ENCODE results near the gene NDUFA11.

Gene NDUFA11

GRCh38 chr19:5905114-5905778 lies 1.7 kb upstream of the NDUFA11 start:
- no peak for DNase-seq

DNA sequence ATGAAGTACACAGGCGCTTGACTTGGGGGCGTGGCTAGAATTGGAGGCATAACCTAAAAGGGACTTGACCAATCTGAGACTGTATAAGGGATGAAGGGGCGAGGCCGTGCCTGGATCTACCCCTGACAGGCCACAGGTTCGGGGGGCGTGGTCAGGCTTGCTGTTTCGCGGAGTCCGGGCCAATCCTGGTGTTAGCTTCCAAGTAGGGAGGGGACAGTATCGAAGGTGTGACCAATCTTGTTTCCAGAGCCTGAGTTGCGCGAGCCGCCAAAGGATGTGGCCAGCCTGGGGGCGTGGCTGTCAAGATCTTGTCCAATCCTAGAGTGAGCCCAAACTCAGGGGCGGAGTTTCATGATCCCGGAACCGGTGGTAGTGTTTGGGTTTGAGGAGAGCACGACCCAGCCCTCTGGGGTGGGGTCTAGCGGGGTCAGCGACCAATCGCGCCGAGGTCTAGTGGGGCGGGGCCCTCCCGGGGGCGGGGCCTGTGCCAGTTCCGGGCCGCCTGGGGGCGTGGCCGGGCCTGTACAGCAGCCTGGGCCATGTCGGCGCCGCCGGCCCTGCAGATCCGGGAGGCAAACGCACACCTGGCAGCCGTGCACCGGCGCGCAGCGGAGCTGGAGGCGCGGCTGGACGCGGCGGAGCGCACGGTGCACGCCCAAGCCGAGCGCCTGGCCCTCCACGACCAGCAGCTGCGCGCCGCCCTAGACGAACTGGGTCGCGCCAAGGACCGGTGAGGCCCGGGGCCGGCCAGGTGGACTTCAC lies 943 bp upstream of the NDUFA11 start, which contains the start of gene VMAC:
Gene VMAC (plus strand): TSS at position 521 of the 762 bp plus-strand sequence. CDS start 19 bp downstream, at position 540.
- DNase-seq: peak; percentile 100

GRCh38 chr19:5903056-5903623 lies 450 bp downstream of the NDUFA11 start:
- no peak for DNase-seq

GRCh38 chr19:5900976-5901375 lies 2.6 kb downstream of the NDUFA11 start:
- no peak for DNase-seq

DNA sequence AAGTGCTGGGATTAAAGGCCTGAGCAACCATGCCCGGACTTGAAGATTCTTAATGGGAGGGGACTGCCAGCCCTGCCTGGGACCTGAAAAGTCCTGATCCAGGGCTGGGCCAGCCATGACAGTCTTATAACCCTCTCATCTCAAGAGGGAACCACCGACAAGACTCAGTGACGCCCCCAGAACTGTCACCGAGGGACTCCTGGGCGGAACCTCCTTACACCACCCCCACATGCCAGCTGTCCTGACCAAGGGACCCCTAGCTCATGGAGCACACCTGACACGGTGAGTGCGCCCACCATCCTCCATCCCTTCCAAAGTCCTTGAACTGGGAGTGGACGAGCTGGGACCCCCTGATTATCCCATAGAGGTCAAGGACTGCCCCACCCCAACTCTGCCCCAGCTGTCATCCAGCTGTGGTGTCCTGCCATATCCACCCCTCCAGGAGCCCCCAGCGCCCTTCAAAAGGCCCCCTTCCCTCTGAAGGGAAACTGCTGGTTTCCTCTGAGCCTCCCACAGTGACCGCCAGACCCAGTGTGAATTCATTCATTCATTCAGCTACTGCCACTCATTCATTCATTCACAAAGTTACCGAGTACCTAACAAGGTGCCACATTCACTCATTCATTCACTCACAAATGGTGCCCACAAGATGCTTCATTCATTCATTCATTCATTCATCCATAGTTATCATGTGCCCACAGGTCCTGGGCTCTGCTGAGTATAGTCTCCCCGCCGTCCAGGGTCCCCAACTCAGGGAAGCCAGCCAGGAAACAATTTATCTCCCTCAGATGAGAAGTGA lies 3.7 kb downstream of the NDUFA11 start:
- DNase-seq: no peak

DNA sequence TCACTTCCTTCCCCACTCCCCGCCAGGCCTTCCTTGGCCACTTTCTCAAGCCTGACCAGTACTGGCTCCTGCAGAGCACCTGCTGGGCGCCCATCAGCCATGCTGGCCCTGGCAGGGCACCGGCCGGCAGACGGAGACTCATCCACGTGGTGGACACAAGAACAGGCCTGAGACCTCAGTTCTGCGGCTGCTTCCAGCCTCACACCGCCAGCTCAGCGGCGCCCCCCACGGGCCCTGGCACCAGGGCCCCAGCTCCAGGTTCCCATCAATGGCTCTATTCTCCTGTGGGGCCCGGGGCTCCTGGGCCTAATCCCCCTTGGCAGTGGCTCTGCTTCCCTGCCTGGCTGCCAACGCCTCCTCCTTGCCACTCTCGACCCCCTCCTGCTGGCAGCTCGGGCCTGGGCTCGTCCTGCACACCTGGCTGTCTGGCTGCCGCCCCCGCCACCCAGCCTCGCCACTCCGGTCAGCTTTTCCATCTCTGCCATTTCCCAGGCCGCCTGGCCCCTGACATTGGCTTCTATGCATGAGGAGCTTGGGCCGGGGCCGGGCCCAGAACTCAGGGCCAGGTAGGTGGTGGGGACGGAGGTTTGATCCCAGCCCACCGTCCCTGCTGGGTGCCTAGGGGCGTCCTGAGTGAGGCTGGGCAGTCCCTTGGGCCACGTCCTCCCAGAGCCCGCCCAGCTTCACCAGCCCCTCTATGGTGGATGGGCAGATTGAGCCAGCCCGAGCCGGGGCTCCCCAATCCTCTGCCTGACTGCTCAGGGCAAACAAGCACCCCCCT lies 6.2 kb downstream of the NDUFA11 start:
- no peak for DNase-seq

DNA sequence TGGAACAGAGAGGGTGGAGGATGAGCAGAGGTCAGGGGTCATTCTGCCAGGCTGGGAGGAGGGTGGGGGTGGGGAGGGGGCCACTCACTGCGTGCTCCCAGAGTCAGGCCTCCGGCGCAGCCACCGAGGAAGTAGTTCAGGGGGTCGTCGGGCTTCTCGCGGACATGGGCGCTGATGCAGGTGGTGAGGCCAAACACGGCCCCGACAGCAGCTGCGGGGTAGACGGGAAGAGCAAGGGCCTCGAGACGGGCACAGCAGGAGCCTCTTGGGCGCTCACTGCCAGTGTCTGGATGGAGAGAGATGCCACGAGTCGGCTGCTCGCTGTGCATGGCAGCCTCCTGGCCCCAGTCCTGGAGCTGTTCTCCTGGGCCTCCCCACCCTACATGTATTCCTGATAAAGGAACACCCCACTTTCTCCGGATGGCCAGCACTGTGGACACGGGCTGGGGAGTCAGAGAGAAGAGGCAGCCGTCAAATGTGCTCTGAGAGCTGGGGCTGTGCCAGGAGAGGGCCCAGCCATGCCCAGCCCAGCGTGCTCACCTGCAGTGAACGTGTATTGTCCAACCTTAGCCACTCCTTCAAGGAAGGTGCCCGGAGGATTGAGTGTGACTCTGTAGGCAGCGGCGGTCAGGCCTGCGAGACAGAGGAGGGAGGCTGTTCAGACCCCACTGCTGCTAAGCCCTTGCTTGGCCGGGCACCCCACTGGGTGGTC lies 7.1 kb downstream of the NDUFA11 start:
- no peak for DNase-seq

DNA sequence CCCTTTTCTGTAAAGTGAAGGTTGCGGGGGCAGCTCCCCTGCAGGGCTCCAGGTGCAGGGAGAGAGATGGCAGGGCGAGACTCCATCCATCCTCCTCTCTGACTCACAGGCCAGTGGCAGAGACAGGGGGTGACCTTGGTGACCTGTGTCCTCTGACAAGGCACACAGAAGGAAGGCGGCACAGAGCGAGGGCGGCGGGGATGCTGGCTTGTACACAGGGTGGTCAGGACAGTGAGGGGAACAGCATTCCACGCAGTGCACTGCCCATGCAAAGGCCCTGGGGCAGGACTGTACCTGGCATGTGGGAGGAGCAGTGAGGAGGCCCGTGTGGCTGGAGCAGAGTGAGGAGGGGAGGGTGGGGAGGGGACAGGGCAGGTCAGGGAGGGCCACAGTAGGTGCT lies 7.7 kb downstream of the NDUFA11 start:
- DNase-seq: no peak

DNA sequence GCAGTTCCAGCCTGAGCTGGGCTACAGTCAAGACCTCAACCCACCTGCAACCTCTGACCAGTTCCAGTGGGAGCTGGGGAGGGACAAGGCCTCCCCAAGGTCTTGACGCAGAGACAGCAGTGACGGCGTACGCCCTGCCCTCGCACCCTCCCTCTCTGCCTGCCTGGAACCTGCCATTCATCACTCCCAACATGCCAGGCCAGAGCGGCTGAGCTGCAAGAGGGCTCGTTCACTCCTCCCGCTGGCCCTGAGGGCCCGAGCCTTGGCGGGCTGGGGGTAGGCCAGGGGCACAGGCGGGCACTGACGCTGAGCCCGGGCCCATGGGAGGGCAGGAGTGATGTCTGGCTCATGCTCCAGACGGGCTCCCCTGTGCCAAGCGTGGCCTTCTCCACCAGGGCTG lies 8.2 kb downstream of the NDUFA11 start:
- DNase-seq: no peak

DNA sequence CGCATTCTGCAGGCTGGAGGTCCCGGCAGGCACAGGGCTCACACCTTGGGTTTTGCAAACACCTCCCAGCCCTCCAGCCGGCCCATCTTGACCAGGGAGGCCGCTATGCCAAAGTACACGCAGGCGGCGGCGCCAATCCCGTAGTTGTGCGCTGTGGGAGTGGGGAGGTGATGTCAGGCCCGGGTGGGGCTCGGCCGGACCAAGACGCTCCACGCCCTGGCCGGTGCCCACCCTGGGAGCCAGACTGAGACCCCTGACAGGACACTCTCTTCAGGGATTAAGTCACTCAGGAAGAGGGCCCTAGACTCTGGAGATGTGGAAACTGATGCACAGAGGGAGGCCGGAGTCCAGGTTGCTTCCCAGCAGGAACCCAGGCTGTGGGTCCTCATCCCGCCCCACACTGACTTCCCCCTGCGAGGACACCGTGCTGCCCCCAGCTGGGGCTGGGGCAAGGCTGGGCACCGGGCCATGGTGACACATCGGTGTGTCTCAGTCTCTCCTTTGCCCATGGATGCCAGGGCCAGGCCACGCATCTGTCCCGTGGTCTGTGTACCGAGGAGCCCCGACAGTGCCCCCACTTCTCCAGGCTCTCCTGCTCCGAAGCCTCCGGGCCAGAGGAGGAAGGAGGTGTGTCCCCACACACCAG lies 8.8 kb downstream of the NDUFA11 start:
- no peak for DNase-seq

DNA sequence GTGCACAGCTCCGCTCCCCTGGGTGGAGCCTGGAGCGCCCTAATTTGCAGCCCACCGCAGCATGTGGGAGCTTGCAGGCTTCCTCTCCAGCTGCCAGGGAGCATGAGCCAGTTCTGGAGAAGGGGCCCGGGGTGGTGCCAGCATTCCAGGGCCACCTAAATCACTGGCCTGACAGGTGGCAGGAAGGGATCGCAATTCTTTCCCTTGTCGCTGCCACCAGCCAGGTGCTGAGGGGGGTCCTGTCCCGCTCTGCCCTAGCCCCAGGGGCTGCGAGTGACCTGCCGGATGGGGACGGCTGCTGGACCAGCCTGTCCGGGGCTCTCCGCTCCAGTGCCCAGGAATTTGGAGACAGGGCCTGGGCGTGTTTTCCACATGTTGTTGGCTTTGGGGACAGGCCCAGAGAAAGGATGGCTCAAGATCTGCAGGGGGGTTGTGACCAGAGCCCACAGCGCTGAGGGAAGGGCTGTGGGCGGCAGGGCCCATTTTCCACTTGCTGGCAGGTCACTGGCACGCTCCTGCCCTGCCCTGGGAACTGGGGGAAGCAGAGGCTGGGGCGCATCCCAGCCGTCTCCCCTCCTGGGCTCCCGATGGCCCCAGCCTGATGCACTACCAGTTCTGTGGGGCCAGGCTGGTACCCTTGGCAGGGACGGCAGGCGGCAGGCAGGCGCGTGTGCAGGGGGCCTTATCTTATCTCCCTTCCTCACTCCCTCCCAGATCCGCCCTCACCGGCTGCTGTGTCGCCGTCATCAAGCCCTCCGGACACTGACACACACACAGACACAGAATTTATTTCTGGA lies 9.5 kb downstream of the NDUFA11 start:
- DNase-seq: no peak

DNA sequence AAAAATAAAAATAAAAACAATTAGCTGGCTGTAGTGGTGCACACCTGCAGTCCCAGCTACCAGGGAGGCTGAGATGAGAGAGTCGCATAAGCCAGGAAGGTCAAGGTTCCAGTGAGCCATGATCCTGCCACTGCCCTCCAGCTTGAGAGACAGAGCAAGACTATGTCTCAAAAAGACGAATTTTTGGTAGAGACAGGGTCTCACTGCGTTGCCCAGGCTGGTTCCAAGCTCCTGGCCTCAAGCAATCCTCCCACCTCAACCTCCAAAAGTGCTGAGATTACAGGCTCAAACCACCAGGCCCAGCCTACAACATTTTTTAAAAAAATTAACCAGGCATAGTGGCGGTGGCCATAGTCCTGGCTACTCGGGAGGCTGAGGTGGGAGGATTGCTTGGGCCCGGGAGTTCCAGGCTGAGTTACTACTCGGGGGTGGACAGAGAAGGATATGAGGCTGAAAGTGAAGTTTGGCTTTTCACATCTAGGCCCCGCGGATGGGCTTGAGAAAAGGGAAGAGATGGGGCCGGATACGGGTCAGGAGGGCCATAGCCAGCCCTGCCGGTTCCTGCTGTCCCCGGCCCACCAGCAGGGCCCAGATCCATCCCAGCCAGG lies 10.2 kb downstream of the NDUFA11 start:
- no peak for DNase-seq

- no peak for DNase-seq
These were observed 10.8 kb downstream of the NDUFA11 start for GRCh38 chr19:5892772-5893275.

DNA sequence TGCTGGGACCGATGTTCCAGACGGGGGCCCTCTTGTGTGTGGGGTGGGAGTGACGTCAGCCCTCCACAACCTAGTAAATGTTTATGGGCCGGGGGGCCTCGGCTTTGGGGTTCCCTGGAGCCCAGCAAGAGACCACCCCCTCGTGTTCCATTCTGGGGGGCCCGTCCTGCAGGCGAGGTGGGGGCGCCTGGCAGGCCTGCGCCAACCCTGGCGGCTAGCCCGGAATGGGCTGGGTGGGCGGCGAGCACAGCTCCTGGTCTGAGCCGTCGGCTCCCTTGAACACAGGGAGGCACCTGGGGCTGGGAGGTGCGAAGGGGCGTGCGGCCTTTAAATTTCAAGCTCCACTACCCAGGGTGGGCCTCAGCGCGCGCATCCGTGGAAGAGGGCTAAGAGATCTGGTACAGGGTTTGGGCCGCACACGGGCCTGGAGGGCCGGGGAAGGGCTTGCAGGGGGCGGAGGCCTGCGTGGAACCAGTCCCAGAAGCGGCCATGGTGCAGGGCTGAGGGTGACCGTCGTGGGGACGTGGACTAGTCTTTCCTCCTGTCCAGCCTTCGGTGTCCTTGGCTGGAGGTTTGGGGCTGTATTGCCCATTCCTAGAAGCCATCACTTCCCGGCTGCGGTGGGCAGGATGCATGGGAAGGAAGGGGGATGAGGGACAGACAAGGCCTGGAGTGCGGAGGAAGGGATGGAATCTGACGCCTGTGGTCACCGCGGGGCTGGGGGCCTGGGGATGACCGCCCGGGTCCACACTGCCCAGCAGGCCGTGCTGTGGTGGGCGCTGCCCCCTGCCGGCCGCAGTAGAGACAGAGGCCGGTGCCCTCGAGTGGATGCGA lies 11.4 kb downstream of the NDUFA11 start:
- no peak for DNase-seq

DNA sequence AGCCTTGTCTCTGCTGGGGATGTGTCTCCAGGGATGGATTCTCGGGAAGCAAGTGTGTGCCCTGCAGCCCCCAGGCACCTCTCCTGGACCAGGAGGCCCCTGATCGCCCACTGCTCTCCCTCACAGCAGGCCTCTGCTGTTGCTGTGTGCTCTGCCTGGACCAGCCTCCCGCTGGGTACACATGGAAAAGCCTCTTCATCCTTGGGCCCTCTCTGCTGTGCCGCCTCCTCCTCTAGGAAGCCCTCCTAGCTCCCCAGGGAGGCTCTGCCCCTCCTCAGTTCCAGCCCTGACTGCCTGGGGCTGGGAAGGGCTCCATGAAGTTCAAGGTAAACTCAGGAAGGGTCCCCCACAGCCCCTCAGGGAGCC lies 12.0 kb downstream of the NDUFA11 start:
- no peak for DNase-seq

- DNase-seq: no peak
These were observed 13.5 kb downstream of the NDUFA11 start for GRCh38 chr19:5890099-5890498.

GRCh38 chr19:5889288-5889971 lies 14.2 kb downstream of the NDUFA11 start:
- no peak for DNase-seq
